DOHH2 (cell line): Measurements from ENCODE around the gene ADCY6.

ENCODE experiments used
- H3F3A ChIP-seq: fragments of 200-600 bp; sonication (generic), shearing (Covaris generic); 2 replicates; pipeline ENCODE4 v1.6.0; 2016; ENCODE audit warnings: antibody characterized with exemption, mild to moderate bottlenecking; ENCODE audit not compliant: control insufficient read depth, insufficient read depth
- H3K27ac ChIP-seq: fragments of 200-600 bp; sonication (generic); 2 replicates; pipeline ENCODE4 v1.5.1; 2014; ENCODE audit warnings: low read depth, mild to moderate bottlenecking, low read length, moderate library complexity
- H3K27me3 ChIP-seq: fragments of 200-600 bp; sonication (generic); 2 replicates; pipeline ENCODE4 v1.6.1; 2014; ENCODE audit warnings: mild to moderate bottlenecking, low read length, mixed read lengths; ENCODE audit not compliant: control insufficient read depth
- H3K36me3 ChIP-seq: fragments of 200-600 bp; sonication (generic); 2 replicates; pipeline ENCODE4 v1.6.1; 2014; ENCODE audit warnings: mild to moderate bottlenecking, low read length, moderate library complexity, mixed read lengths; ENCODE audit not compliant: control insufficient read depth
- H3K4me1 ChIP-seq: fragments of 200-600 bp; sonication (generic); 2 replicates; pipeline ENCODE4 v1.6.1; 2014; ENCODE audit warnings: mild to moderate bottlenecking, low read length, mixed read lengths; ENCODE audit not compliant: control insufficient read depth
- H3K4me2 ChIP-seq: fragments of 200-600 bp; sonication (generic); 2 replicates; pipeline ENCODE4 v1.6.0; 2014; ENCODE audit warnings: mild to moderate bottlenecking, low read length, moderate library complexity
- H3K4me3 ChIP-seq: fragments of 200-600 bp; sonication (generic); 2 replicates; pipeline ENCODE4 v1.5.1; 2014; ENCODE audit warnings: mild to moderate bottlenecking, low read length, mixed read lengths
- H3K79me2 ChIP-seq: fragments of 200-600 bp; sonication (generic); 2 replicates; pipeline ENCODE4 v1.6.1; 2014; ENCODE audit warnings: mild to moderate bottlenecking, low read length, mixed read lengths; ENCODE audit not compliant: control insufficient read depth
- H3K9me2 ChIP-seq: fragments of 200-600 bp; sonication (generic); replicated peaks from 2 replicates; pipeline ENCODE4 v1.6.1; 2014; ENCODE audit warnings: mild to moderate bottlenecking, low read length, mixed read lengths; ENCODE audit not compliant: control insufficient read depth
- H3K9me3 ChIP-seq: fragments of 200-600 bp; sonication (generic); 2 replicates; pipeline ENCODE4 v1.6.1; 2014; ENCODE audit warnings: antibody characterized with exemption, low read length, mixed read lengths; ENCODE audit not compliant: control insufficient read depth, insufficient read depth
- H4K20me1 ChIP-seq: fragments of 200-600 bp; sonication (generic); 2 replicates; pipeline ENCODE4 v1.6.0; 2014; ENCODE audit warnings: low read depth, mild to moderate bottlenecking, antibody characterized with exemption, low read length, moderate library complexity; ENCODE audit not compliant: control insufficient read depth, insufficient read depth
- EZH2phosphoT487 ChIP-seq: fragments of 200-600 bp; sonication (generic); IDR thresholded peaks from 2 replicates; pipeline ENCODE4 v1.6.1; 2017; ENCODE audit warnings: borderline replicate concordance, mild to moderate bottlenecking, antibody characterized with exemption, low read length, moderate library complexity, mixed read lengths
- TF ChIP-seq, protein P1 (sequence below): fragments of 200-600 bp; sonication (generic); IDR thresholded peaks from one replicate; pipeline ENCODE4 v1.5.1; 2014; ENCODE audit warnings: antibody characterized with exemption, mild to moderate bottlenecking, low read depth, low read length; ENCODE audit not compliant: poor library complexity, severe bottlenecking

The ADCY6 gene

DNA sequence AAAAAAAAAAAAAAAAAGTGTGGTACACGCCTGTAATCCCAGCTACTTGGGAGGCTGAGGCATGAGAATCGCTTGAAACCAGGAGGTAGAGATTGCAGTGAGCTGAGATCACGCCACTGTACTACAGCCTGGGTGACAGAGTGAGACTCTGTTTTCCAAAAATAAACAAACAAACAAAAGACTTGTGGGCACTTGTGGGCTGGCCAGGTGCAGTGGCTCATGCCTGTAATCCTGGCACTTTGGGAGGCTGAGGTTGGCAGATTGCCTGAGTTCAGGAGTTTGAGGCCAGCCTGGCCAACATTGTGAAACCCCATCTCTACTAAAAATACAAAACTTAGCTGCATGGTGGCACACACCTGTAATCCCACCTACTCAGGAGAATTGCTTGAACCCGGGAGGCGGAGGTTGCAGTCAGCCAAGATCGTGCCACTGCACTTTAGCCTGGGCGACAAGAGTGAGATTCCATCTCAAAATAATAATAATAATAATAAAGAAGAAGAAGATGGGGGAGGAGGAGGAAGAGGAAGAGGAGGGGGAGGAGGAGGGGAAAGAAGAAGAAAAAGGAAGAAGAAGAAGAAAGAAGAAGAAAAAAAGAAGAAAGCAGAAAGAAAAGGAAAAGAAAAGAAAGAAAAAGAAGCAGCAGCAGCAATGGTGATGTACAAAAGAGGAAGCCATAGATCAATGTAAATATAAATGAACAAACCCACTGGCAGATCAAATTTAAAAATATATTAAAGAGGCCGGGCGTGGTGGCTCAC is 44.5 kb downstream of the ADCY6 start:
- no peak overlapping the region for H3K27ac ChIP-seq
- no peaks in the 10 kb centered on the region for H4K20me1 ChIP-seq

DNA sequence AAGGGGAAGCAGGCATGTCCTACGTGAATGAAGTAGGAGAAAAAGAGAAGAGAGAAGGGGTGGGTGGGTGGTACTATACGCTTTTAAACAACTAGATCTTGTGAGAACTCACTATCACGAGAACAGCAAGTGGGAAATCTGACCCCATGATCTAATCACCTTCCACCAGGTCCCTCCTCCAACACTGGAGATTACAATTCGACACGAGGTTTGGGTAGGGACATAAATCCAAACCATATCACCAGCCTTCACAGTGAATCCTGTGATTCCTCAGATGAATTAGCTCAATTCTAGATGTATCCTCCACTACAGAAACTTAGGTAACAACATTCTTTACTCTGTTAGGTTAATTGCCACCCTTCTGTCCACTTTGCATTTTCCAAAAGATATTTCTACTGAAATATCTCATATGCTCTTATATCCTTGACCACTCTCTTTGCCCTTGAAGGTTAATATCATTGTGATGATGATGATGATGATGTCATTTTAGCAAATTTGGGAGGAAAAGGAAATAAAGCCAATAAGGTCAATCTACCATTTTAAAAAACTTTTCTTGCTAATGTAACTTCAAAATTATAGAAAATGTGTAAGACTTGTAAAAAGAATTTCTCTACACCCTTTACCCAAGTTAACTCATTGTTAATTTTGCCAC is 49.1 kb downstream of the ADCY6 start:
- H3K27me3 ChIP-seq: peaks cover 13% of the 10 kb centered on the region
- no peaks in the 10 kb centered on the region for H3K9me2 ChIP-seq
- H3K79me2 ChIP-seq: no peaks in the 10 kb centered on the region
- H3K9me3 ChIP-seq: no peaks in the 10 kb centered on the region
- H3K36me3 ChIP-seq: no peaks in the 10 kb centered on the region
- TF ChIP-seq, protein P1, sequence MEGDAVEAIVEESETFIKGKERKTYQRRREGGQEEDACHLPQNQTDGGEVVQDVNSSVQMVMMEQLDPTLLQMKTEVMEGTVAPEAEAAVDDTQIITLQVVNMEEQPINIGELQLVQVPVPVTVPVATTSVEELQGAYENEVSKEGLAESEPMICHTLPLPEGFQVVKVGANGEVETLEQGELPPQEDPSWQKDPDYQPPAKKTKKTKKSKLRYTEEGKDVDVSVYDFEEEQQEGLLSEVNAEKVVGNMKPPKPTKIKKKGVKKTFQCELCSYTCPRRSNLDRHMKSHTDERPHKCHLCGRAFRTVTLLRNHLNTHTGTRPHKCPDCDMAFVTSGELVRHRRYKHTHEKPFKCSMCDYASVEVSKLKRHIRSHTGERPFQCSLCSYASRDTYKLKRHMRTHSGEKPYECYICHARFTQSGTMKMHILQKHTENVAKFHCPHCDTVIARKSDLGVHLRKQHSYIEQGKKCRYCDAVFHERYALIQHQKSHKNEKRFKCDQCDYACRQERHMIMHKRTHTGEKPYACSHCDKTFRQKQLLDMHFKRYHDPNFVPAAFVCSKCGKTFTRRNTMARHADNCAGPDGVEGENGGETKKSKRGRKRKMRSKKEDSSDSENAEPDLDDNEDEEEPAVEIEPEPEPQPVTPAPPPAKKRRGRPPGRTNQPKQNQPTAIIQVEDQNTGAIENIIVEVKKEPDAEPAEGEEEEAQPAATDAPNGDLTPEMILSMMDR: no peak
- no peak for TF ChIP-seq EZH2phosphoT487
- no peaks in the 10 kb centered on the region for H4K20me1 ChIP-seq
- no peaks in the 10 kb centered on the region for H3K4me1 ChIP-seq
- H3K4me2 ChIP-seq: no peak overlapping the region
- H3K27ac ChIP-seq: no peak overlapping the region
- no peaks in the 10 kb centered on the region for H3F3A ChIP-seq
- no peak overlapping the region for H3K4me3 ChIP-seq

More for the DNA sequence above, 44.5 kb downstream of the ADCY6 start:
- no peaks in the 10 kb centered on the region for H3K9me2 ChIP-seq
- H3K4me2 ChIP-seq: no peak overlapping the region
- no peaks in the 10 kb centered on the region for H3K79me2 ChIP-seq
- H3K9me3 ChIP-seq: no peaks in the 10 kb centered on the region
- TF ChIP-seq EZH2phosphoT487: no peak
- TF ChIP-seq, protein P1: no peak
- peaks cover 9% of the 10 kb centered on the region for H3K27me3 ChIP-seq
- no peak overlapping the region for H3K4me3 ChIP-seq
- H3F3A ChIP-seq: no peaks in the 10 kb centered on the region
- no peaks in the 10 kb centered on the region for H3K36me3 ChIP-seq
- no peaks in the 10 kb centered on the region for H3K4me1 ChIP-seq

DNA sequence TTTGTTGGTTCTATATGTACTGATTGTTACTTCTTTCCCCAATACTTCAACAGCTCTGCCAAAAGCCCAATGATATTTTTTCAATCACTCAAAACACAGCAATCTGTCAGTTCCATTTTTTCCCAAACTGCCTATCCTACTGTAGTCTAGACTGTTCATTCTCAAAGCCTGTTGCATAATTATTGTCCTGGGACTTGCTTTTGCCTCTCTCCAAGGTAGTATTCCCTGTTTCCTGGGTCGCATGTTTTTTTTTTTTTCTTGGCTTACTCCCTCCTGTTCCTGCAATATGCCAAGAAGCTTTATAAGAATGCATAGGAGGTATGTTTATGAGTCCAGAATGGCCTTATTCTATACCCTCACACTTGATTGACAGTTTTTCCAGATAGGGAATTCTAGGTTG is 52.4 kb downstream of the ADCY6 start:
- Histone ChIP-seq H3K9me2 (no peaks in the 10 kb centered on the region), H4K20me1 (no peaks in the 10 kb centered on the region), H3F3A (no peaks in the 10 kb centered on the region), H3K4me2 (no peak overlapping the region), H3K36me3 (no peaks in the 10 kb centered on the region), H3K4me3 (no peak overlapping the region), H3K27me3 (peaks cover 15% of the 10 kb centered on the region), H3K9me3 (no peaks in the 10 kb centered on the region), H3K4me1 (no peaks in the 10 kb centered on the region), H3K27ac (no peak overlapping the region), H3K79me2 (no peaks in the 10 kb centered on the region)
- TF ChIP-seq EZH2phosphoT487: no peak
- TF ChIP-seq, protein P1: no peak
